Osteoblast (primary cell): ENCODE results near the gene FALEC. TPM values are rescaled to one million over a fixed set of nuclear protein-coding genes. Genes with fewer than 3 reads are reported as not detected.

Source experiments
- DNase-seq: peaks from one replicate; pipeline ENCODE4 v3.0.0; 2011; ENCODE audit warnings: low spot score, mixed read lengths; ENCODE audit not compliant: insufficient read length; ENCODE audit errors: missing footprints
- H2AFZ ChIP-seq: 2 replicates; pipeline ENCODE4 v1.6.0; 2011; ENCODE audit warnings: mild to moderate bottlenecking, low read length
- H3K27ac ChIP-seq: 2 replicates; pipeline ENCODE4 v1.5.1; 2011; ENCODE audit warnings: mild to moderate bottlenecking, low read depth, low read length, moderate library complexity
- H3K27me3 ChIP-seq: 2 replicates; pipeline ENCODE4 v1.6.0; 2012; ENCODE audit warnings: mild to moderate bottlenecking, control low read depth, inconsistent platforms, low read length, moderate library complexity; ENCODE audit not compliant: insufficient read depth
- H3K36me3 ChIP-seq: 2 replicates; pipeline ENCODE4 v1.5.1; 2011; ENCODE audit warnings: mild to moderate bottlenecking, low read length, control low read depth, moderate library complexity; ENCODE audit not compliant: insufficient read depth
- H3K4me1 ChIP-seq: 2 replicates; pipeline ENCODE4 v1.5.1; 2011; ENCODE audit warnings: mild to moderate bottlenecking, low read length, control low read depth, moderate library complexity; ENCODE audit not compliant: insufficient read depth
- H3K4me2 ChIP-seq: 2 replicates; pipeline ENCODE4 v1.6.0; 2011; ENCODE audit warnings: mild to moderate bottlenecking, low read length; ENCODE audit not compliant: insufficient read depth
- H3K4me3 ChIP-seq: fragments of 200-600 bp; sonication (generic); 3 replicates; pipeline ENCODE4 v1.5.1; 2012; ENCODE audit warnings: mild to moderate bottlenecking, low read length, inconsistent platforms; ENCODE audit not compliant: insufficient read depth
- H3K79me2 ChIP-seq: 2 replicates; pipeline ENCODE4 v1.6.0; 2012; ENCODE audit warnings: mild to moderate bottlenecking, low read length, control low read depth, inconsistent platforms; ENCODE audit not compliant: insufficient read depth
- H3K9me3 ChIP-seq: 2 replicates; pipeline ENCODE4 v1.5.1; 2011; ENCODE audit warnings: low read depth, low read length, control low read depth
- H4K20me1 ChIP-seq: 2 replicates; pipeline ENCODE4 v1.6.0; 2012; ENCODE audit warnings: mild to moderate bottlenecking, low read length, control low read depth; ENCODE audit not compliant: insufficient read depth
- CTCF ChIP-seq: IDR thresholded peaks from 2 replicates; pipeline ENCODE4 v1.5.1; 2011; ENCODE audit warnings: mild to moderate bottlenecking, low read depth, low read length, moderate library complexity; ENCODE audit errors: extremely low read depth
- total RNA-seq: library from RNA; depleted of rRNA; stranded (reverse); fragments of >200 nt; gene quantifications from 2 replicates; pipeline ENCODE4 v1.2.3, GENCODE V29; 2012

Gene FALEC
- total RNA-seq, 1 donor, result 0.36 TPM

GRCh38 chr1:150574260-150575071 is 58.9 kb downstream of the FALEC start:
- TF ChIP-seq CTCF, result no peak
- Histone ChIP-seq H4K20me1 (peaks cover 64% of the 10 kb centered on the region), H3K9me3 (no peaks in the 10 kb centered on the region), H3K4me2 (peak overlapping the region; percentile 96), H3K4me3 (peak overlapping the region; percentile 99), H3K27ac (peak overlapping the region; percentile 98), H3K79me2 (peaks cover 77% of the 10 kb centered on the region), H3K27me3 (no peaks in the 10 kb centered on the region), H3K36me3 (peaks cover 72% of the 10 kb centered on the region), H2AFZ (no peak overlapping the region), H3K4me1 (peaks cover 50% of the 10 kb centered on the region)
- no peak for DNase-seq

- peak overlapping the region; percentile 99 for H3K4me3 ChIP-seq
- H4K20me1 ChIP-seq, result peaks cover 64% of the 10 kb centered on the region
- peaks cover 47% of the 10 kb centered on the region for H3K4me1 ChIP-seq
- peak overlapping the region; percentile 98 for H3K27ac ChIP-seq
- H3K79me2 ChIP-seq, result peaks cover 77% of the 10 kb centered on the region
- peak overlapping the region; percentile 96 for H3K4me2 ChIP-seq
- H3K9me3 ChIP-seq, result no peaks in the 10 kb centered on the region
- TF ChIP-seq CTCF, result no peak
- no peak overlapping the region for H2AFZ ChIP-seq
- peaks cover 72% of the 10 kb centered on the region for H3K36me3 ChIP-seq
- H3K27me3 ChIP-seq, result no peaks in the 10 kb centered on the region
- DNase-seq, result no peak
Measured at GRCh38 chr1:150575072-150575489, 59.5 kb downstream of the FALEC start.

- H2AFZ ChIP-seq, result no peak overlapping the region
- H3K4me2 ChIP-seq, result peak overlapping the region; percentile 96
- H3K27ac ChIP-seq, result peak overlapping the region; percentile 98
- H3K27me3 ChIP-seq, result no peaks in the 10 kb centered on the region
- H3K9me3 ChIP-seq, result no peaks in the 10 kb centered on the region
- H4K20me1 ChIP-seq, result peaks cover 64% of the 10 kb centered on the region
- peaks cover 72% of the 10 kb centered on the region for H3K36me3 ChIP-seq
- no peak for TF ChIP-seq CTCF
- H3K79me2 ChIP-seq, result peaks cover 83% of the 10 kb centered on the region
- peak overlapping the region; percentile 99 for H3K4me3 ChIP-seq
- DNase-seq, result peak; percentile 37
- H3K4me1 ChIP-seq, result peaks cover 46% of the 10 kb centered on the region
Measured at GRCh38 chr1:150575518-150576366, 60.2 kb downstream of the FALEC start.

- Histone ChIP-seq H3K4me2 (peak overlapping the region; percentile 96), H3K9me3 (no peaks in the 10 kb centered on the region), H2AFZ (no peak overlapping the region), H3K36me3 (peaks cover 66% of the 10 kb centered on the region), H3K27ac (peak overlapping the region; percentile 98), H3K4me1 (peaks cover 40% of the 10 kb centered on the region), H3K27me3 (no peaks in the 10 kb centered on the region), H3K4me3 (peak overlapping the region; percentile 99), H4K20me1 (peaks cover 59% of the 10 kb centered on the region), H3K79me2 (peaks cover 81% of the 10 kb centered on the region)
- peak; percentile 60 for DNase-seq
- TF ChIP-seq CTCF, result no peak
Measured at GRCh38 chr1:150576367-150576711, 60.8 kb downstream of the FALEC start.
